ENCODE results near the gene MACROD2.
A peak's percentile ranks its signal among the peaks of the same experiment; 100 is the strongest.
"Not testable (repeated sequence)": the region's sequence is repeated elsewhere in the genome, so short reads cannot be mapped to it uniquely, and the experiment has no call there.

The MACROD2 gene

GRCh38 chr20:14981486-14981885 lies 986.2 kb downstream of the MACROD2 start:
- not testable (repeated sequence) for DNase-seq

GRCh38 chr20:14982324-14982723 lies 987.0 kb downstream of the MACROD2 start:
- DNase-seq, result not testable (repeated sequence)

- DNase-seq, result no peak
These were observed 989.0 kb downstream of the MACROD2 start for GRCh38 chr20:14984305-14984704.

- no peak for DNase-seq
These were observed 989.7 kb downstream of the MACROD2 start for GRCh38 chr20:14984768-14985622.

GRCh38 chr20:14986026-14986655 lies 990.8 kb downstream of the MACROD2 start:
- DNase-seq, result no peak

- DNase-seq, result no peak
These were observed 991.3 kb downstream of the MACROD2 start for GRCh38 chr20:14986656-14987055.

- DNase-seq, result no peak
These were observed 994.4 kb downstream of the MACROD2 start for GRCh38 chr20:14989535-14990290.

- no peak for DNase-seq
These were observed 995.7 kb downstream of the MACROD2 start for GRCh38 chr20:14991023-14991422.

GRCh38 chr20:14992153-14992552 lies 996.8 kb downstream of the MACROD2 start:
- no peak for DNase-seq

GRCh38 chr20:14992961-14993360 lies 997.6 kb downstream of the MACROD2 start:
- no peak for DNase-seq

GRCh38 chr20:14996883-14997672 lies 1001.8 kb downstream of the MACROD2 start:
- DNase-seq, result no peak

GRCh38 chr20:14997791-14998190 lies 1002.5 kb downstream of the MACROD2 start:
- no peak for DNase-seq

GRCh38 chr20:15005300-15005986 lies 1010.1 kb downstream of the MACROD2 start:
- DNase-seq, result no peak

GRCh38 chr20:15011631-15012030 lies 1016.3 kb downstream of the MACROD2 start:
- DNase-seq, result no peak

- DNase-seq, result peak; percentile 44
These were observed 1017.2 kb downstream of the MACROD2 start for GRCh38 chr20:15012566-15012965.

- not testable (repeated sequence) for DNase-seq
These were observed 1021.6 kb downstream of the MACROD2 start for GRCh38 chr20:15016875-15017274.

- no peak for DNase-seq
These were observed 1023.6 kb downstream of the MACROD2 start for GRCh38 chr20:15018966-15019365.

- DNase-seq, result no peak
These were observed 1025.5 kb downstream of the MACROD2 start for GRCh38 chr20:15020845-15021244.

GRCh38 chr20:15022921-15023320 lies 1027.6 kb downstream of the MACROD2 start:
- DNase-seq, result no peak

- DNase-seq, result no peak
These were observed 1031.4 kb downstream of the MACROD2 start for GRCh38 chr20:15026759-15027158.

GRCh38 chr20:15030826-15031225 lies 1035.5 kb downstream of the MACROD2 start:
- DNase-seq, result no peak

All from NCI-H526 treated with DMSO at 0.1 percent for 48 hours (cell line).